GM12873 (cell line): Measurements from ENCODE around the gene CLDN5.

Source experiments
- CTCF ChIP-seq: IDR thresholded peaks from 2 replicates; pipeline ENCODE4 v1.5.1; 2012; ENCODE audit warnings: low read depth, mild to moderate bottlenecking, moderate library complexity, low read length, control low read depth; ENCODE audit not compliant: insufficient read depth; ENCODE audit errors: missing control alignments

The CLDN5 gene

GRCh38 chr22:19525666-19526065, 1.5 kb upstream of the CLDN5 start:
- TF ChIP-seq CTCF, result no peak

- no peak for TF ChIP-seq CTCF
Observed at GRCh38 chr22:19525116-19525660, 978 bp upstream of the CLDN5 start.

- no peak for TF ChIP-seq CTCF
Observed at GRCh38 chr22:19523240-19524169, 705 bp downstream of the CLDN5 start.

- TF ChIP-seq CTCF, result no peak
Observed at GRCh38 chr22:19522881-19523239, 1.4 kb downstream of the CLDN5 start.

- TF ChIP-seq CTCF, result no peak
Observed at GRCh38 chr22:19522190-19522880, 1.9 kb downstream of the CLDN5 start.

- no peak for TF ChIP-seq CTCF
Observed at GRCh38 chr22:19520566-19521305, 3.5 kb downstream of the CLDN5 start.
